Ascending aorta (tissue), 2 donors: ENCODE results near the gene TACC2. TPM values are rescaled to one million over a fixed set of nuclear protein-coding genes. Genes with fewer than 3 reads are reported as not detected.

Source experiments
- DNase-seq, 2 donors: peaks; one replicate each; pipeline ENCODE4 v3.0.0-alpha.2; 2019; ENCODE audit warnings: low spot score in 2 of 2
- H3K27ac ChIP-seq, 2 donors: fragments of 200-600 bp; sonication (generic); one replicate each; pipeline ENCODE4 v1.5.1; 2016 to 2017; ENCODE audit warnings: mild to moderate bottlenecking in 1 of 2
- H3K27me3 ChIP-seq: fragments of 200-600 bp; sonication (generic); one replicate; pipeline ENCODE4 v1.5.1; 2017
- H3K36me3 ChIP-seq, 2 donors: fragments of 200-600 bp; sonication (generic); one replicate each; pipeline ENCODE4 v1.5.1; 2016
- H3K4me1 ChIP-seq, 2 donors: fragments of 200-600 bp; sonication (generic); one replicate each; pipeline ENCODE4 v1.5.1; 2016 to 2017; ENCODE audit warnings: mild to moderate bottlenecking in 1 of 2
- H3K4me3 ChIP-seq, 2 donors: fragments of 200-600 bp; sonication (generic); one replicate each; pipeline ENCODE4 v1.5.1; 2016 to 2017; ENCODE audit warnings: mild to moderate bottlenecking in 1 of 2
- H3K9me3 ChIP-seq, 2 donors: fragments of 200-600 bp; sonication (generic); one replicate each; pipeline ENCODE4 v1.5.1; 2016
- CTCF ChIP-seq, 3 experiments: fragments of 200-600 bp in 2 of 3; fragments of 450-650 bp in 1 of 3; sonication (generic) in 2 of 3; IDR thresholded peaks; one replicate each; pipeline ENCODE4 v1.5.1; 2016 to 2019; ENCODE audit warnings: antibody characterized with exemption in 3 of 3, mild to moderate bottlenecking in 1 of 3, moderate library complexity in 1 of 3
- intact Hi-C: fragments of 100-400 bp; cut with DNase I; formaldehyde crosslinking; loops from one replicate; pipeline ENCODE4 v1.15.1; 2023
- total RNA-seq: library from RNA; depleted of rRNA; stranded (reverse); fragments of >200 nt; gene quantifications from one replicate; pipeline ENCODE4 v1.1.0, GENCODE V29; 2016

The TACC2 gene
- total RNA-seq, 1 donor from 2014 or later = 69.1 TPM

- H3K27me3 ChIP-seq = no peaks in the 10 kb centered on the region
- H3K9me3 ChIP-seq = no peaks in the 10 kb centered on the region
- peaks cover 28 to 41% of the 10 kb centered on the region in 2 donors for H3K4me1 ChIP-seq
- no peak overlapping the region for H3K4me3 ChIP-seq
- intact Hi-C loops = loop anchor here (5.0 to 10.0 kb wide), 4 partner anchors 148 to 325 kb away; partner anchors contain the start of genes ATE1, HTRA1 and PLEKHA1
- DNase-seq = no peak
- H3K36me3 ChIP-seq = peaks cover 0 to 21% of the 10 kb centered on the region in 2 donors
- H3K27ac ChIP-seq = peak overlapping the region; percentile 93 to 95
- no peak for TF ChIP-seq CTCF (IDR thresholded peaks at IDR 0.05)
These were observed 150.7 kb downstream of the TACC2 start for GRCh38 chr10:122139627-122140170.

GRCh38 chr10:122140461-122140902 lies 151.5 kb downstream of the TACC2 start:
- no peak for TF ChIP-seq CTCF (IDR thresholded peaks at IDR 0.05)
- H3K27me3 ChIP-seq = no peaks in the 10 kb centered on the region
- H3K27ac ChIP-seq = peak overlapping the region; percentile 93 to 95
- intact Hi-C loops = loop anchor here (5.0 to 10.0 kb wide), 4 partner anchors 147 to 324 kb away; partner anchors contain the start of genes ATE1, HTRA1 and PLEKHA1
- peak overlapping the region in 1 of 2 donors; percentile 1 for H3K4me3 ChIP-seq
- H3K9me3 ChIP-seq = no peaks in the 10 kb centered on the region
- H3K36me3 ChIP-seq = peaks cover 0 to 17% of the 10 kb centered on the region in 2 donors
- DNase-seq = peak; percentile 40 to 79
- H3K4me1 ChIP-seq = peaks cover 28 to 41% of the 10 kb centered on the region in 2 donors

DNA sequence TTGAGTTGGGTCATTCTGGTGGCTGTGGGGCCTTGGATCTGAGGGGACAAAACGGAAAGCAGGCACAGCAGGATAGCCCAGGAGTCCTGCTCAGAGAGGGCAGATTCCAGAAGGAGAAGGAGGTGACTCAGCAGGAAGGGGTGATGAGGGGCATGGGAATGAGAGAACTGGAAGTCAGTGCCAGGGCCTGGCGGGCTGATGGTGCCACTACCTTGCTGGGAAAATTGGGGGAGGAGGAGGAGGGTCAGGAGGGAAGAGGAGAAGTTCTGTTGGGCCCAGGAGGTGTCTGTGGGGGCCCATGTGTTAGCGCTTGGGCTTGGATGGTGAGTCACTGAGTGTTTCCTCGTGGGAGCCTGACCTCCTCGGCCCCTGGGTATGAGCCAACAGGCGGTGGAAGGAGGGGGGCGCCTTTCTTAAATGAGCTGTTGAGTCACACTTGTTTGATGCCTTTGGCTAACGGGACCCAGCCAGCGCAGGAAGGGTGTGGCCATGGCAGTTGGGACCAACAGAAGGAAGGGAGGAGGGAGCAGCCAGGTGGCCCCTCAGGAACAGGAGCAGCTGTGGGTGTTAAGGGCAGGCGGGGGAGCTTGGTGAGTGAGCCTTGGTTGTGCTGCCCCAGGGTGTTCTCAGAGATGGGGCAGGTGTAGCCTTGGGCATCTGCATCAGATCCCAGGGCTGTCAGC lies 152.1 kb downstream of the TACC2 start:
- peak; percentile 94 to 99 for DNase-seq
- H3K4me1 ChIP-seq = peaks cover 28 to 41% of the 10 kb centered on the region in 2 donors
- H3K4me3 ChIP-seq = peak overlapping the region in 1 of 2 donors; percentile 1
- peaks cover 0 to 14% of the 10 kb centered on the region in 2 donors for H3K36me3 ChIP-seq
- no peak for TF ChIP-seq CTCF (IDR thresholded peaks at IDR 0.05)
- intact Hi-C loops = loop anchor here (1.0 to 10.0 kb wide), 7 partner anchors 11 to 324 kb away; partner anchors contain the start of genes ATE1, HTRA1 and PLEKHA1
- H3K27ac ChIP-seq = peak overlapping the region; percentile 93 to 95
- no peaks in the 10 kb centered on the region for H3K27me3 ChIP-seq
- no peaks in the 10 kb centered on the region for H3K9me3 ChIP-seq

DNA sequence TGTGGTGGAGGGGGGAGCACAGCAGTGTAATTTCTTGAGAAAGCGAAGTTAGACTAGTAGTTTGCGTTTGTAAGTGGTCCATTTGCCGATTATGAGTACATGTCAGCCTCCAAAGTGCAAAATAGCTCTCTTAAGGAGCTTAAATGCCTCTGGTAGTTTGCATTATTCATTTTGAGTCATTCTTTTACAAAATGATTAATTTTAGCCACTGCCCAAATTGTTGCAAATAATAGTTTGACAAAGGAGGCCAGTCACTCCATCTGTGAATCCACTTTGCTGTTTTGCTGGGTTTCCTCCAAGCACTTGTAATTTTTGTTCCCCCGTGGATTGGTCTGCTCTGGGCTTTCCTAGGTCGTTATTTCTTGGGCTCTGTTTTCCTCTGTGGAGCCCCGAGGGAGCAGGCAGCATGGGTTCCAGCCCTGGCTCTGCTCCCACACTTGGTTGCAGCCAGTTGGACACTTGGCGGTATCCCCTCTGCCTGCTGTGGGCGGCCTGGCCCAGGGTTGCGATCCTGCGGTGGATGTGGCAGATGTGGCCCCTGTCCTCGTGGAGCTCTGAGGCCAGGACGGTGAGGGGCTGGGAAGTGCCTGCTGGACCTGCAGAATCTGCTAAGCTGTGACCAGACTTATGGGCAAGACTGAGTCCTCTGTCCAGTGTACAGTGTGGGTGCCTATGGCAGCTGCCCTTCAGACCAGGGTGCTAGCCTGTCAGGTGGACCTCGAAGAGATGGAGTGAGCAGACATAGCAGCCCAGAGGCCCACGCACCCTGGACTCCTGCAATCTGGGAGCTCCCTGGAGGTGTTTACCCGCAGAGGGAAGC lies 153.1 kb downstream of the TACC2 start:
- Histone ChIP-seq H3K4me3 (peak overlapping the region in 1 of 2 donors; percentile 20), H3K4me1 (peaks cover 28 to 41% of the 10 kb centered on the region in 2 donors), H3K27ac (peak overlapping the region; percentile 93 to 95), H3K9me3 (no peaks in the 10 kb centered on the region), H3K27me3 (no peaks in the 10 kb centered on the region), H3K36me3 (peaks cover 0 to 14% of the 10 kb centered on the region in 2 donors)
- no peak for TF ChIP-seq CTCF (IDR thresholded peaks at IDR 0.05)
- DNase-seq = peak in 1 of 2 donors; percentile 80
- intact Hi-C loops = loop anchor here (1.0 to 10.0 kb wide), 7 partner anchors 10 to 323 kb away; partner anchors contain the start of genes ATE1, HTRA1 and PLEKHA1

- peak; percentile 82 to 98 (median 89) for TF ChIP-seq CTCF (IDR thresholded peaks at IDR 0.05)
- peaks cover 0 to 10% of the 10 kb centered on the region in 2 donors for H3K36me3 ChIP-seq
- intact Hi-C loops = loop anchor here (5.0 to 10.0 kb wide), 4 partner anchors 145 to 322 kb away; partner anchors contain the start of genes ATE1, HTRA1 and PLEKHA1
- H3K4me3 ChIP-seq = no peak overlapping the region
- H3K4me1 ChIP-seq = peaks cover 28 to 41% of the 10 kb centered on the region in 2 donors
- no peak for DNase-seq
- peak overlapping the region; percentile 93 to 95 for H3K27ac ChIP-seq
- H3K27me3 ChIP-seq = no peaks in the 10 kb centered on the region
- H3K9me3 ChIP-seq = no peaks in the 10 kb centered on the region
These were observed 153.8 kb downstream of the TACC2 start for GRCh38 chr10:122142641-122143237.
